Measurements from ENCODE around the gene VSNL1.

VSNL1 gene

DNA sequence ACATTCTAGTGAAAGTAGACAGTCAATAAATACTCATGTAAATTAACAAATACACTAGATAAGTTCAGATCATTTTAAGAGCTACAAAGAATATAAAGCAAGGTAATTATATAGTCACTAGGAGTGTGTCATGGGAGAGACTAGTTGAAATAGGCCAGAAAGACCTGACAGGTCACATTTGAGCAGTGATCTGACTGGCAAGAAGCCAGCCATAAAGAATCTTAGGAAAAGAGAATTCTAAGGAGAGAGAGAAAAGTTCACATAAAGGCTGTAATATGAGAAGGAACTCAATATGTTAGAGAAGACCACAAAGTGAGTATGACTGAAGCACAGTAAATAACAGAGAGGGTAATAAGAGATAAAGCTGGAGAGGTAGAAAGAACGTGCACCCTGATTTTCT is 31.2 kb downstream of the VSNL1 start:
- TF ChIP-seq, protein P1, sequence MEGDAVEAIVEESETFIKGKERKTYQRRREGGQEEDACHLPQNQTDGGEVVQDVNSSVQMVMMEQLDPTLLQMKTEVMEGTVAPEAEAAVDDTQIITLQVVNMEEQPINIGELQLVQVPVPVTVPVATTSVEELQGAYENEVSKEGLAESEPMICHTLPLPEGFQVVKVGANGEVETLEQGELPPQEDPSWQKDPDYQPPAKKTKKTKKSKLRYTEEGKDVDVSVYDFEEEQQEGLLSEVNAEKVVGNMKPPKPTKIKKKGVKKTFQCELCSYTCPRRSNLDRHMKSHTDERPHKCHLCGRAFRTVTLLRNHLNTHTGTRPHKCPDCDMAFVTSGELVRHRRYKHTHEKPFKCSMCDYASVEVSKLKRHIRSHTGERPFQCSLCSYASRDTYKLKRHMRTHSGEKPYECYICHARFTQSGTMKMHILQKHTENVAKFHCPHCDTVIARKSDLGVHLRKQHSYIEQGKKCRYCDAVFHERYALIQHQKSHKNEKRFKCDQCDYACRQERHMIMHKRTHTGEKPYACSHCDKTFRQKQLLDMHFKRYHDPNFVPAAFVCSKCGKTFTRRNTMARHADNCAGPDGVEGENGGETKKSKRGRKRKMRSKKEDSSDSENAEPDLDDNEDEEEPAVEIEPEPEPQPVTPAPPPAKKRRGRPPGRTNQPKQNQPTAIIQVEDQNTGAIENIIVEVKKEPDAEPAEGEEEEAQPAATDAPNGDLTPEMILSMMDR (IDR thresholded peaks at IDR 0.05; ENCODE audit: low read depth, low read length): no peak
- DNase-seq (ENCODE audit: low read depth in 2 of 2): no peak
- no peak overlapping the region for H3K4me3 ChIP-seq (replicated peaks in 1 of 2; ENCODE audit: low read depth in 2 of 2, low read length in 2 of 2)

DNA sequence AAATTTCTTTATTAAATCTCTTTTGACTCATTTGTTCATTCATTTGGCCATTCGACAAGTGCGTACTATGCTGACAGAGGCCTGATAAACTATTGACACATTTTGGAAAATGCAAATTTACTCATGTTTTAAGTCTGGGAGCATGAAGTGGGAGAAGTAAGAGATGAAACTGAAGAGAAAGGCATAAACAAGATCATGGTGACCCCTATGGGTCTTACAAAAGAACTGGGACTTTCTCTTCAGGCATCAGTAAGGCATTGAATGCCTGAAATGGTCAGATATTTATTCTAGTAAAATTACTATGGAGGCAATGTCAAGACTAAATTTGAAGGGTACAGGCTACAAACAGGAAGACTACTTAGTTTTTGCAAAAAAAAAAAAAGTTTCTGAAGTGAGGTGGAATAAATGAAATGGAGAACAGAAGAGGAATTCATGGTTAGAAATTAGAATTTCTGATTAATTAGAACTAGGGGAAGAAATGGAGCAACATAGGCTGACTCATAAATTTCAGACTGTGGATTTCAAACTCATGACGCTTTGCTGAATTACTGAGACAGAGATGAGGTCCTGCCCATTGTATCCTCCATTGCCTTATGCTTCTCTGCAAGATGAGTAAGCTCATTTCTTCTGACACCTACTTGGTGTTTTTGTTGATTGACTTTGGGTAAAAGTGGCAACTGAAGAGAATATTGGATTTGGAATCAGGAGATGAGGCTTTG is 32.7 kb downstream of the VSNL1 start:
- DNase-seq (ENCODE audit: low read depth in 2 of 2): peak; percentile 21 to 25
- TF ChIP-seq, protein P1 (IDR thresholded peaks at IDR 0.05; ENCODE audit: low read depth, low read length): no peak
- H3K4me3 ChIP-seq (replicated peaks in 1 of 2; ENCODE audit: low read depth in 2 of 2, low read length in 2 of 2): no peak overlapping the region

DNA sequence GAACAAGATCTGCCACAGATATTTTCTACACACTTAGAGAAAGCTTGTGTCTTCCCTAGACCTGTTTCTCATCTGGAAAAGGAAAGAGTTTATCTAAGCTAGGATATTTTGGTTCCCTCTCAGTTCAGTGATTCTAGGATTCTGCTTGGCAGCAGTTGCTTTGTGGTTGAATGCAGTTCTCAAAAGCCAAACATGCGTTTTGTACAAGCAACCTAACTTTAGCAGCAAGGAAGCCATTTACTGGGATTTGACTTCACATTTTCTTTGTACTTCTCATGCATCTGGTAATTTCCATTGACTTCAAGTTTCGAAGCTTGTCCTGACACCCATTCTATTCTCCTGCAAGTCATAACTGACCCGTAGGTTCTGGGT is 33.3 kb downstream of the VSNL1 start:
- no peak for DNase-seq (ENCODE audit: low read depth in 2 of 2)
- TF ChIP-seq, protein P1 (IDR thresholded peaks at IDR 0.05; ENCODE audit: low read depth, low read length): no peak
- H3K4me3 ChIP-seq (replicated peaks in 1 of 2; ENCODE audit: low read depth in 2 of 2, low read length in 2 of 2): no peak overlapping the region

DNA sequence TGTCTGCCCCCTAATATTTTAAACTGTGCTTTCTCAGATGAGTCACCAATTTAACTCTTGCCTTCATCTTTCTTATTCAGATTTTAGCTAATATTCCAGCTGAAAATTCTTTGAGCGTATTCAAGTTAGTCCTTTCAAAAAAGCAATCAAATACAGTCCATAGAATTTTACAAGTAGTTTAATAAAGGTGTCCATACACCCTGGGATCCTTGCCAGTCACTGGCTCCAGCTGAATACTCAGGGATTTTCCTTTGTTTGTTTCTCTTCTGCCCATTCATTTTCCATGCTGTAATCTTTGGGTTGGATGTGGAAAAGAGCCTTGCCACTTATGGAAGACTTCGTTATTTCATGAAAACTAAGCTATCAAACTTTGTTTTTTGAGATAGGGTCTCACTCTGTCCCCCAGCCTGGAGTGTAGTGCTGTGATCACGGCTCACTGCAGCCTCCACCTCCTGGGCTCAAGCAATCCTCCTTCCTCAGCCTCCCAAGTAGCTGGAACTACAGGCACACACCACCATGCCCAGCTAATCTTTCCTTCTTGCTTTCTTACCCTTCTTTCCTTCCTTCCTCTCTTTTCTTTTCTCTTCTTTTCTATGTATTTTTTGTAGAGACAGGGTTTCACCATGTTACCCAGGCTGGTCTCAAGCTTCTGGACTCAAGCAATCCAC is 34.0 kb downstream of the VSNL1 start:
- DNase-seq (ENCODE audit: low read depth in 2 of 2): no peak
- H3K4me3 ChIP-seq (replicated peaks in 1 of 2; ENCODE audit: low read depth in 2 of 2, low read length in 2 of 2): no peak overlapping the region
- TF ChIP-seq, protein P1 (IDR thresholded peaks at IDR 0.05; ENCODE audit: low read depth, low read length): no peak

DNA sequence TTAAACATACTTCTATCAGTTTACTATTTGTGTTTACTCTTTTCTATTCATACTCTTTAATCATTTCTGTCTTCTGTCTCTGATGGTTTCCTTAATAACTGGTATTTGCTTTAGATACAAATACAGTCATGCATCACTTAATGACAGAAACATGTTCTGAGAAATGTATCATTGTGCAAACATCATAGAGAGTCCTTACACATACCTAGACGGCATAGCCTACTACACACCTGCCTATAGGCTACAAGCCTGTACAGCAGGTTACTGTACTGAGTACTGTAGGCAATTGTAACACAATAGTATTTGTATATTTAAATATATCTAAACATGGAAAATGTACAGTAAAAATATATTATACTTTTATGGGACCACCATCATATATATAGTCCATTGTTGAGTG is 36.3 kb downstream of the VSNL1 start:
- DNase-seq (ENCODE audit: low read depth in 2 of 2): no peak
- no peak overlapping the region for H3K4me3 ChIP-seq (replicated peaks in 1 of 2; ENCODE audit: low read depth in 2 of 2, low read length in 2 of 2)
- TF ChIP-seq, protein P1 (IDR thresholded peaks at IDR 0.05; ENCODE audit: low read depth, low read length): no peak

DNA sequence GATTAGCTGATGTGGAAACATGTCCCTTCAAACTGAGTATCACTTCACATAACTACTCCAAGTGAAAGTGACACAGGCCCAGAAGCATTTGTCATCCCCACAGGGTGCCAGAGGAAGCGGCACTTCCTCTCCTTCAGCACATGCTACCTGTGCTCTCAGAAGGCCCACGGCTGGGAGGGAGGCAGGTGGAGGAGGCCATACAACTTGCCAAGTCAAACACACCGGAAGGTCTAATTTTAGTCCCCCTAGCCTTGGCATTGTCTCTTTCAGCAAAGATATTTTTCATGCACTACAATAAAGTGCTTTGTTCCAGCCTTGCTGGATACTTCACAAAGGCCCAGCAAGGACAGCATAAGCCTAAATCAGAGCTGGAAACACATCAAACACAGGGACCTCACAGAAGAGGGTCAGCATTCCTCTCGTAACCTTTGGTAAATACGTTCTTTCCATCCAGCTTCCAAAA is 38.0 kb downstream of the VSNL1 start:
- TF ChIP-seq, protein P1 (IDR thresholded peaks at IDR 0.05; ENCODE audit: low read depth, low read length): no peak
- no peak for DNase-seq (ENCODE audit: low read depth in 2 of 2)
- no peak overlapping the region for H3K4me3 ChIP-seq (replicated peaks in 1 of 2; ENCODE audit: low read depth in 2 of 2, low read length in 2 of 2)
